ENCODE results near the gene NOP58.

DNA sequence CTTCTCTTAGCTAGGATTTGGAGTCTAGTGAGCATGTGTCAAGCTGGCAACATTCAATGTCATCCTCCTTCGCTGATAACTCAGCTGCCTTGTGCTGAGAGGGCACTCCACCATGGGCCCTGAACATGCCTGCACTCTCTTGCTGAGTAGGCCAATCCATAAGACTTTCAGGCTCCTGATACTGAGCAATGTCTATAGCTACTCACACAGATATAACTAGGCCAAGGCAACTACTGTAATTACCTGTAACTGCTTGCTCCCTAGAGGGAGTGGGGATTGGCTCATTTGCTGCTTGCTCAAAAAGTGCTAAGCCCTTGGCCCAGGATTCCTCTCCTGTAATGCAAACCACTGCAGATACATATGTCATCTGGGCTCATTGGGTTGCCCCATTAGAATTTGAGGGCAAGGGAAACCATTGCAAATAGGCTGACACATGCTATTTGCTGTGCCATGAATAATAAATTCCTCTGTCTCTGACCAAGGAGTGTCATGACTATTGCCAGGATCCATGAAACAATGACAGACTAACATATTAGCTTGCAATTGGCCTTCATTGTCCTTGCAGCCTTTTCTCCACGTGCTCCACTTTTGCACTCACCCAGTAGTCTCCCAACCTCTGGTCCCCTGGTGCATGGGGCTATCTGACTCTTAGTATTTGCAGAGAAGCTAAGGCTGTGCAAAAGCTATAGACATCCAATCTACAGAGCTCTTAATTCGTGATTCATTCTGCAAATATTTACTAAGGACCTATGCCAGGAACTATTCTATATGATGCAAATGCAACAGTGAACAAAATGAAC lies 73.7 kb downstream of the NOP58 start:
- TF ChIP-seq, protein P1, sequence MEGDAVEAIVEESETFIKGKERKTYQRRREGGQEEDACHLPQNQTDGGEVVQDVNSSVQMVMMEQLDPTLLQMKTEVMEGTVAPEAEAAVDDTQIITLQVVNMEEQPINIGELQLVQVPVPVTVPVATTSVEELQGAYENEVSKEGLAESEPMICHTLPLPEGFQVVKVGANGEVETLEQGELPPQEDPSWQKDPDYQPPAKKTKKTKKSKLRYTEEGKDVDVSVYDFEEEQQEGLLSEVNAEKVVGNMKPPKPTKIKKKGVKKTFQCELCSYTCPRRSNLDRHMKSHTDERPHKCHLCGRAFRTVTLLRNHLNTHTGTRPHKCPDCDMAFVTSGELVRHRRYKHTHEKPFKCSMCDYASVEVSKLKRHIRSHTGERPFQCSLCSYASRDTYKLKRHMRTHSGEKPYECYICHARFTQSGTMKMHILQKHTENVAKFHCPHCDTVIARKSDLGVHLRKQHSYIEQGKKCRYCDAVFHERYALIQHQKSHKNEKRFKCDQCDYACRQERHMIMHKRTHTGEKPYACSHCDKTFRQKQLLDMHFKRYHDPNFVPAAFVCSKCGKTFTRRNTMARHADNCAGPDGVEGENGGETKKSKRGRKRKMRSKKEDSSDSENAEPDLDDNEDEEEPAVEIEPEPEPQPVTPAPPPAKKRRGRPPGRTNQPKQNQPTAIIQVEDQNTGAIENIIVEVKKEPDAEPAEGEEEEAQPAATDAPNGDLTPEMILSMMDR (IDR thresholded peaks at IDR 0.05; ENCODE audit: low read length) = no peak
- no peak for TF ChIP-seq EZH2 (optimal IDR thresholded peaks at IDR 0.05; ENCODE audit: low read depth, low read length)

Measured in MM.1S (cell line).